ENCODE measurements around the gene DZIP1L. TPM values are rescaled to one million over a fixed set of nuclear protein-coding genes. Genes with fewer than 3 reads are reported as not detected.
A peak's percentile ranks its signal among the peaks of the same experiment; 100 is the strongest.

Gene DZIP1L
- 10 to 100 TPM; 10.2 to 18.7 TPM for total RNA-seq

DNA sequence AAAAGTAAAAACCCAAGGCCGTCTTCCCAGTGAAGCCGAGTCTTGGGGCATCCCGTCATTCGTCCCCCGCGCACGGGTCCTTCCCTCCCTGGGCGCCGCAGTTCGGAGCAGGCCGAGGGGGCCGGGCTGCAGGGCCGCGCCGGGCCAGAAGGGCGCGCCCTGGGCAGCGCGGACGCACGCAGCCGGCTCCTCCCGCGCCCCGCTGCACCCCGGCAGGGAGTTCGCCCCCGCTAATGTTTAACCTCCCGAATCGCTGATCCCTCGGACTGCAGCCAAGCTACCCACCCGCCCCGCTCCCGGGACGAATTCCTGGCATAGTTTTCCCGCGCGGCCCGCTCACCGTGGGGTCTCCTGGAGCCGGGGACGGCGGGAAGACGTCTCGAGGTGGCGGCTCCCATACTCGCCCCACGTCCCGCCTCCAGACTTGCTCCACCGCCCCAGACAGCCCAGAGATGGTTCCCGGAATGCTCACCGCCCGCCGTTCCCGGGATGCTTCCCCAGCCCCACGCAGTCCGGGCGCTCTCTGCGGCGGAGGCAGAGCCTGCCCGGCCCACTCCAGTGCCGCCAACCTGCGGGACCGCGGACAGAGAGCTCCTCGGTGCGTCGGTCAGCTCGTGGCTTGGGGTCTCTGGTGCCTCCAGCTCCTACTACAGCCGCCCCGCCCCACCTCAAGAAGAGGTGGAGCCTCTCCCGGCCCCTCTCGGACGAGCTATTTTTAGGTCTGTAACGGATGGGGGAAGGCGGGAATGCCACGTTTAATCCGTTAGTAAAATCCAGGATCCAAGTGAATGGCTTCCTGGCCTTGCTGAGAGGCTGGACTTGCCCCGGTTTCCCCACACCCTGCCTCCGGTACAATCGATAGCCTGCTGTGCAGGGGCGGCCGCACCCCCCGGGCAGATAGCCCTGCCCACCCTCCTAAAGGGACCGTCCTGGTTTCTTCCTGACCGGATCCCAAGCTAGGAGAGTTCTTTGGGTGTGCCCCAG is at the start of gene DZIP1L:
Gene DZIP1L, minus strand, starts transcription at position 621 of the 984 bp plus-strand sequence. CDS start 11,637 bp downstream, outside the sequence.
- under 1% methylated on average over 60 of the region's 86 CpGs for WGBS
- peak; percentile 38 for TF ChIP-seq POLR2AphosphoS5 (IDR thresholded peaks at IDR 0.05)
- TF ChIP-seq CTCF (IDR thresholded peaks at IDR 0.05) = peak in 3 of 4 experiments; percentile 20 to 74 (median 47)
- no peak for TF ChIP-seq POLR2A (IDR thresholded peaks at IDR 0.05)
- Histone ChIP-seq H3K4me1 (replicated peaks) (no peaks in the 10 kb centered on the region), H3K4me3 (peak within 1 kb of the TSS; percentile 69 to 70), H3K27me3 (replicated peaks; ENCODE audit: insufficient read depth) (no peaks in the 10 kb centered on the region), H3K9me3 (no peaks in the 10 kb centered on the region), H3K27ac (peak within 1 kb of the TSS; percentile 84 to 85), H3K36me3 (no peaks in the 10 kb centered on the region)
- intact Hi-C loops (cut with DNase I) = loop anchor here (5.0 kb wide), 1 partner anchor 33 kb away; no protein-coding TSS in a partner anchor
- peak; percentile 43 for DNase-seq (ENCODE audit: low spot score)

DNA sequence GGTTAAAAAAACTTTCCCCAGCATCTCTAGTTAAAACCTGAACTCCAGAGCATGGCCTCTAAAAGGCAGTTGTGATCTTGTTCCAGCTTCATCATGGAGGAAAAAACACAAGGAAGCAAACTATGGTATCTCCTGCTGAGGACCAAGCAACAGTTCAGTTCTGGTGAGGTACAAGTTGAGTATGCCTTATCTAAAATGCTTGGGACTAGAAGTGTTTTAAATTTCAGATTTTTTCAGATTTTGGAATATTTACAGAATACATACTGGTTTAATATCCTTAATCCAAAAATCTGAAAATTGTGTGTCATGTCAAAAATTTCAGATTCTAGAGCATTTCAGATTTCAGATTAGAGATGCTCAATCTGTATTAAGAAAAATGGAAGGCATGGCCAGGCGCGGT is 49.7 kb upstream of the DZIP1L start:
- no peak for TF ChIP-seq POLR2A (IDR thresholded peaks at IDR 0.05)
- TF ChIP-seq POLR2AphosphoS5 (IDR thresholded peaks at IDR 0.05) = no peak
- no peak for TF ChIP-seq CTCF (IDR thresholded peaks at IDR 0.05)
- Histone ChIP-seq H3K27me3 (replicated peaks; ENCODE audit: insufficient read depth) (no peaks in the 10 kb centered on the region), H3K4me3 (no peak overlapping the region), H3K36me3 (no peaks in the 10 kb centered on the region), H3K27ac (no peak overlapping the region), H3K9me3 (no peaks in the 10 kb centered on the region), H3K4me1 (replicated peaks) (no peaks in the 10 kb centered on the region)
- 97% methylated on average over 2 of the region's 2 CpGs for WGBS
- intact Hi-C loops (cut with DNase I) = no loop called here
- DNase-seq (ENCODE audit: low spot score) = no peak

- no peak for DNase-seq (ENCODE audit: low spot score)
- TF ChIP-seq POLR2AphosphoS5 (IDR thresholded peaks at IDR 0.05) (no peak), POLR2A (IDR thresholded peaks at IDR 0.05) (no peak), CTCF (IDR thresholded peaks at IDR 0.05) (no peak)
- no peaks in the 10 kb centered on the region for H3K9me3 ChIP-seq
- H3K27ac ChIP-seq = no peak overlapping the region
- no peaks in the 10 kb centered on the region for H3K36me3 ChIP-seq
- WGBS = 98% methylated on average over 4 of the region's 4 CpGs
- no peaks in the 10 kb centered on the region for H3K27me3 ChIP-seq (replicated peaks; ENCODE audit: insufficient read depth)
- H3K4me3 ChIP-seq = no peak overlapping the region
- intact Hi-C loops (cut with DNase I) = no loop called here
- H3K4me1 ChIP-seq (replicated peaks) = no peaks in the 10 kb centered on the region
Observed at GRCh38 chr3:138157743-138158142, 42.3 kb upstream of the DZIP1L start.

- Histone ChIP-seq H3K36me3 (no peaks in the 10 kb centered on the region), H3K4me1 (replicated peaks) (no peaks in the 10 kb centered on the region), H3K27me3 (replicated peaks; ENCODE audit: insufficient read depth) (no peaks in the 10 kb centered on the region), H3K4me3 (no peak overlapping the region), H3K9me3 (no peaks in the 10 kb centered on the region), H3K27ac (no peak overlapping the region)
- intact Hi-C loops (cut with DNase I) = no loop called here
- TF ChIP-seq CTCF (IDR thresholded peaks at IDR 0.05) = no peak
- no peak for TF ChIP-seq POLR2A (IDR thresholded peaks at IDR 0.05)
- TF ChIP-seq POLR2AphosphoS5 (IDR thresholded peaks at IDR 0.05) = no peak
- DNase-seq (ENCODE audit: low spot score) = no peak
Observed at GRCh38 chr3:138154534-138154933, 39.1 kb upstream of the DZIP1L start.

Data from prostate gland (tissue), 2 donors.